ENCODE measurements around the gene HERC2. TPM values are rescaled to one million over a fixed set of nuclear protein-coding genes. Genes with fewer than 3 reads are reported as not detected.
"Not testable (repeated sequence)": the region's sequence is repeated elsewhere in the genome, so short reads cannot be mapped to it uniquely, and the experiment has no call there.

Gene HERC2
- total RNA-seq, 4 donors from 2014 or later = 59.3 to 88.1 (median 71.0) TPM

GRCh38 chr15:28295009-28295563 lies 26.9 kb downstream of the HERC2 start:
- H3K4me1 ChIP-seq; DNase-seq; intact Hi-C loops (cut with DNase I); H3K27me3 ChIP-seq; H3K27ac ChIP-seq; H3K9me3 ChIP-seq; H3K36me3 ChIP-seq; H3K4me3 ChIP-seq (replicated peaks in 1 of 3): not testable (repeated sequence)
- WGBS, 2 donors = 71 to 79% methylated on average over 3 of the region's 3 CpGs

GRCh38 chr15:28294560-28294959 lies 27.4 kb downstream of the HERC2 start:
- H3K27ac ChIP-seq; H3K4me3 ChIP-seq (replicated peaks in 1 of 3); DNase-seq; H3K9me3 ChIP-seq; H3K36me3 ChIP-seq; intact Hi-C loops (cut with DNase I); H3K27me3 ChIP-seq; H3K4me1 ChIP-seq: not testable (repeated sequence)
- 84 to 87% methylated on average over 6 to 8 of the region's 10 CpGs for WGBS, 2 donors

- no peaks in the 10 kb centered on the region for H3K9me3 ChIP-seq
Observed at GRCh38 chr15:28289694-28290463, 32.1 kb downstream of the HERC2 start.

GRCh38 chr15:28288830-28289693 lies 32.9 kb downstream of the HERC2 start:
- DNase-seq; H3K27me3 ChIP-seq; H3K9me3 ChIP-seq; H3K4me1 ChIP-seq; H3K27ac ChIP-seq; H3K36me3 ChIP-seq; intact Hi-C loops (cut with DNase I); H3K4me3 ChIP-seq (replicated peaks in 1 of 3): not testable (repeated sequence)
- 87 to 89% methylated on average over 7 of the region's 7 CpGs for WGBS, 2 donors

More at GRCh38 chr15:28289694-28290463, 32.1 kb downstream of the HERC2 start:
- Histone ChIP-seq H3K36me3 (peaks cover 0 to 10% of the 10 kb centered on the region in 2 donors), H3K27me3 (no peaks in the 10 kb centered on the region), H3K4me1 (no peaks in the 10 kb centered on the region), H3K27ac (no peak overlapping the region), H3K4me3 (replicated peaks in 1 of 3) (no peak overlapping the region)
- intact Hi-C loops (cut with DNase I) = no loop called here
- WGBS, 2 donors = 97% methylated on average over 10 of the region's 10 CpGs
- DNase-seq = no peak
- TF ChIP-seq POLR2A (IDR thresholded peaks at IDR 0.05) = no peak
- TF ChIP-seq CTCF (IDR thresholded peaks at IDR 0.05) = no peak

GRCh38 chr15:28286659-28287058 lies 35.3 kb downstream of the HERC2 start:
- intact Hi-C loops (cut with DNase I); H3K4me3 ChIP-seq (replicated peaks in 1 of 3); H3K27me3 ChIP-seq; H3K4me1 ChIP-seq; H3K36me3 ChIP-seq; H3K27ac ChIP-seq; DNase-seq; H3K9me3 ChIP-seq: not testable (repeated sequence)
- WGBS, 2 donors = 77 to 81% methylated on average over 8 of the region's 8 CpGs

GRCh38 chr15:28286031-28286430 lies 35.9 kb downstream of the HERC2 start:
- no peaks in the 10 kb centered on the region for H3K4me1 ChIP-seq
- DNase-seq = no peak
- no peaks in the 10 kb centered on the region for H3K9me3 ChIP-seq
- TF ChIP-seq CTCF (IDR thresholded peaks at IDR 0.05) = no peak
- TF ChIP-seq POLR2A (IDR thresholded peaks at IDR 0.05) = no peak
- no peak overlapping the region for H3K27ac ChIP-seq
- no peaks in the 10 kb centered on the region for H3K27me3 ChIP-seq
- peaks cover 0 to 10% of the 10 kb centered on the region in 2 donors for H3K36me3 ChIP-seq
- H3K4me3 ChIP-seq (replicated peaks in 1 of 3) = no peak overlapping the region
- intact Hi-C loops (cut with DNase I) = no loop called here
- 95 to 98% methylated on average over 3 of the region's 3 CpGs for WGBS, 2 donors

- Histone ChIP-seq H3K9me3 (no peaks in the 10 kb centered on the region), H3K27ac (no peak overlapping the region), H3K4me1 (no peaks in the 10 kb centered on the region), H3K4me3 (replicated peaks in 1 of 3) (no peak overlapping the region), H3K36me3 (peaks cover 0 to 4% of the 10 kb centered on the region in 2 donors), H3K27me3 (no peaks in the 10 kb centered on the region)
- 93 to 94% methylated on average over 7 of the region's 7 CpGs for WGBS, 2 donors
- intact Hi-C loops (cut with DNase I) = no loop called here
- no peak for TF ChIP-seq POLR2A (IDR thresholded peaks at IDR 0.05)
- TF ChIP-seq CTCF (IDR thresholded peaks at IDR 0.05) = no peak
- no peak for DNase-seq
Observed at GRCh38 chr15:28281876-28282275, 40.1 kb downstream of the HERC2 start.
